Measurements from ENCODE around the gene DAB1.

DNA sequence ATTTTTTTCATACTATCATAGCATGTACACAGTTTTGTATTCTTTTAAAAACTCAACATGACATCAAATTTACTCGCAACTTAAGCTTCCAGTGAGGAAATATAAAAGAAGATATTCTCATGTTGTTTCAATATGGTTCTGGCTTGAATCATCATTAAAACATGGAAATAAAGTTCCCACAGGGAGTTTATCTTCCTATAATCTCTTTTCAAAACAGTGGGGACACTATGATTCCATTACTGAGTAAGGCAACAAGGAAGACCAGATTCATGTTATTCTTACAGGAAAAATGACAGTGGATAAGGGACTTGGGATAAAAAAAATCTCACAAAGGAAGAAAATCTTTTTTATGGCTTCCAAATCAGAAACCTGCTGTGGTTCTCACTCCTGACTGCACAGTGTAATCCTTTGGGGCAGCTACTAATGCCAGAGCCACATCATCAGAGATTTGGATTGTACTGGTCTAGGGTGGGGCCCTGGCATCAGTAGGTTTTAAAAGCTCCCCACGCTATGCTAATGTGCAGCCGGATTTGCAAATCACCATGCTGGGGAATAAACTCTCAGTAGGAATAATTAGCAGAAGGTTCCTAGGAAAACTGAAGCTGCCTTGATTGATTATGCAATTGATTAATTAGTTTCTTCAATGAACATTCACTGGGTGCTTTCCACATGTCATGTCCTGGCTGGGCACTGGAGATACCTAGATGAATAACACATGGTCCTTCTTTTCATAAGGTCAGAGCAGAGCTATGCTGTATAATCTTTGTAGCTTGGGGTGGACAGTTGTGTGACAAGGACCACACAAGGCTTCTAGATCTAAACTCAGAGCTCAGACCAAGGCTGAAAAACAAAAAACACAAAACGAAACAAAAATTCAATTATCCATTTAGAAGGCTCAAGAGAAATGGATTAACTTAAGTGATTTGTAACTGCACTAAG lies 386.9 kb downstream of the DAB1 start:
- TF ChIP-seq CTCF (IDR thresholded peaks at IDR 0.05; ENCODE audit: low read length) = no peak
- no peak for TF ChIP-seq EZH2 (IDR thresholded peaks at IDR 0.05; ENCODE audit: borderline replicate concordance, low read length)

Measured in OCI-LY1 (cell line).